Uterus (tissue), 2 donors: ENCODE measurements around the gene ROPN1B.
"Not testable (repeated sequence)": the region's sequence is repeated elsewhere in the genome, so short reads cannot be mapped to it uniquely, and the experiment has no call there.

ENCODE experiments used
- CTCF ChIP-seq, 4 experiments: fragments of 200-600 bp in 2 of 4; fragments of 450-650 bp in 2 of 4; sonication (generic) in 2 of 4; IDR thresholded peaks; one replicate each; pipeline ENCODE4 v1.5.1; 2016 to 2019; ENCODE audit warnings: antibody characterized with exemption in 4 of 4, mild to moderate bottlenecking in 2 of 4, moderate library complexity in 1 of 4
- POLR2A ChIP-seq, 2 donors: fragments of 450-650 bp; IDR thresholded peaks; one replicate each; pipeline ENCODE4 v1.6.1; 2016; ENCODE audit warnings: antibody characterized with exemption in 2 of 2, mild to moderate bottlenecking in 1 of 2, moderate library complexity in 1 of 2

DNA sequence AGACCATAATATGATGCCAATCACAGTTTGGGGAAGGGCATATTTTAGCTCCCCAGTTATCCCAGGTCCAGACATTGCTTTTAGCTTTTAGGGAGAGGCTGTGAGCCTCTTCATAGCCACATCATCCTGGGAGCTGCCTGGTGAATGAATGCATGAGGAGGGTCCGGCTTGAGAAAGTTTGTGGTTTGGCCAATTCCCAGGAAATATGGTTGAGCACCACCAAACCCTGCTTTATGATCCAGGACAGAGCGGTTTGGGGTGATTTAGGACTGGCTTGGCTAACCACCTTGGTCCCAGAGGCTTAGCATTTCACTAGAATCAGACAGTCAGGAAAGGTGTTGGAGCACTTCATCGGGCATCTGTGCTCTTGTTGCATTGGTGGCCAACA, 7.0 kb downstream of the ROPN1B start:
- not testable (repeated sequence) for TF ChIP-seq CTCF, POLR2A (IDR thresholded peaks at IDR 0.05)
